Right kidney (tissue), 9 donors: Measurements from ENCODE around the gene CHSY1.
"Not testable (repeated sequence)": the region's sequence is repeated elsewhere in the genome, so short reads cannot be mapped to it uniquely, and the experiment has no call there.

Experiments
- DNase-seq: peaks from one replicate; pipeline ENCODE4 v3.0.0-alpha.2; 2016
- long read RNA-seq, 8 donors: transcript quantifications; one replicate each; lab custom pipeline, GENCODE V29; 2026

The CHSY1 gene, protein sequence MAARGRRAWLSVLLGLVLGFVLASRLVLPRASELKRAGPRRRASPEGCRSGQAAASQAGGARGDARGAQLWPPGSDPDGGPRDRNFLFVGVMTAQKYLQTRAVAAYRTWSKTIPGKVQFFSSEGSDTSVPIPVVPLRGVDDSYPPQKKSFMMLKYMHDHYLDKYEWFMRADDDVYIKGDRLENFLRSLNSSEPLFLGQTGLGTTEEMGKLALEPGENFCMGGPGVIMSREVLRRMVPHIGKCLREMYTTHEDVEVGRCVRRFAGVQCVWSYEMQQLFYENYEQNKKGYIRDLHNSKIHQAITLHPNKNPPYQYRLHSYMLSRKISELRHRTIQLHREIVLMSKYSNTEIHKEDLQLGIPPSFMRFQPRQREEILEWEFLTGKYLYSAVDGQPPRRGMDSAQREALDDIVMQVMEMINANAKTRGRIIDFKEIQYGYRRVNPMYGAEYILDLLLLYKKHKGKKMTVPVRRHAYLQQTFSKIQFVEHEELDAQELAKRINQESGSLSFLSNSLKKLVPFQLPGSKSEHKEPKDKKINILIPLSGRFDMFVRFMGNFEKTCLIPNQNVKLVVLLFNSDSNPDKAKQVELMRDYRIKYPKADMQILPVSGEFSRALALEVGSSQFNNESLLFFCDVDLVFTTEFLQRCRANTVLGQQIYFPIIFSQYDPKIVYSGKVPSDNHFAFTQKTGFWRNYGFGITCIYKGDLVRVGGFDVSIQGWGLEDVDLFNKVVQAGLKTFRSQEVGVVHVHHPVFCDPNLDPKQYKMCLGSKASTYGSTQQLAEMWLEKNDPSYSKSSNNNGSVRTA
- long read RNA-seq, donor 1, full-length matches to known transcripts, result 10 of 23 reads
- long read RNA-seq, donor 1, partial matches to known transcripts, result 13 of 23 reads
- long read RNA-seq, donor 1, other reads (novel, unspliced or antisense), result 0 of 23 reads
- long read RNA-seq, donor 2, full-length matches to known transcripts, result 9 of 14 reads
- long read RNA-seq, donor 2, partial matches to known transcripts, result 5 of 14 reads
- long read RNA-seq, donor 2, other reads (novel, unspliced or antisense), result 0 of 14 reads
- long read RNA-seq, donor 3, full-length matches to known transcripts, result 13 of 25 reads
- long read RNA-seq, donor 3, partial matches to known transcripts, result 12 of 25 reads
- long read RNA-seq, donor 3, other reads (novel, unspliced or antisense), result 0 of 25 reads
- long read RNA-seq, donor 4, full-length matches to known transcripts, result 14 of 31 reads
- long read RNA-seq, donor 4, partial matches to known transcripts, result 17 of 31 reads
- long read RNA-seq, donor 4, other reads (novel, unspliced or antisense), result 0 of 31 reads
- long read RNA-seq, donor 5, full-length matches to known transcripts, result 15 of 24 reads
- long read RNA-seq, donor 5, partial matches to known transcripts, result 9 of 24 reads
- long read RNA-seq, donor 5, other reads (novel, unspliced or antisense), result 0 of 24 reads
- long read RNA-seq, donor 6, full-length matches to known transcripts, result 14 of 33 reads
- long read RNA-seq, donor 6, partial matches to known transcripts, result 19 of 33 reads
- long read RNA-seq, donor 6, other reads (novel, unspliced or antisense), result 0 of 33 reads
- long read RNA-seq, donor 7, result 0 reads
- long read RNA-seq, donor 8, full-length matches to known transcripts, result 12 of 25 reads
- long read RNA-seq, donor 8, partial matches to known transcripts, result 13 of 25 reads
- long read RNA-seq, donor 8, other reads (novel, unspliced or antisense), result 0 of 25 reads

DNA sequence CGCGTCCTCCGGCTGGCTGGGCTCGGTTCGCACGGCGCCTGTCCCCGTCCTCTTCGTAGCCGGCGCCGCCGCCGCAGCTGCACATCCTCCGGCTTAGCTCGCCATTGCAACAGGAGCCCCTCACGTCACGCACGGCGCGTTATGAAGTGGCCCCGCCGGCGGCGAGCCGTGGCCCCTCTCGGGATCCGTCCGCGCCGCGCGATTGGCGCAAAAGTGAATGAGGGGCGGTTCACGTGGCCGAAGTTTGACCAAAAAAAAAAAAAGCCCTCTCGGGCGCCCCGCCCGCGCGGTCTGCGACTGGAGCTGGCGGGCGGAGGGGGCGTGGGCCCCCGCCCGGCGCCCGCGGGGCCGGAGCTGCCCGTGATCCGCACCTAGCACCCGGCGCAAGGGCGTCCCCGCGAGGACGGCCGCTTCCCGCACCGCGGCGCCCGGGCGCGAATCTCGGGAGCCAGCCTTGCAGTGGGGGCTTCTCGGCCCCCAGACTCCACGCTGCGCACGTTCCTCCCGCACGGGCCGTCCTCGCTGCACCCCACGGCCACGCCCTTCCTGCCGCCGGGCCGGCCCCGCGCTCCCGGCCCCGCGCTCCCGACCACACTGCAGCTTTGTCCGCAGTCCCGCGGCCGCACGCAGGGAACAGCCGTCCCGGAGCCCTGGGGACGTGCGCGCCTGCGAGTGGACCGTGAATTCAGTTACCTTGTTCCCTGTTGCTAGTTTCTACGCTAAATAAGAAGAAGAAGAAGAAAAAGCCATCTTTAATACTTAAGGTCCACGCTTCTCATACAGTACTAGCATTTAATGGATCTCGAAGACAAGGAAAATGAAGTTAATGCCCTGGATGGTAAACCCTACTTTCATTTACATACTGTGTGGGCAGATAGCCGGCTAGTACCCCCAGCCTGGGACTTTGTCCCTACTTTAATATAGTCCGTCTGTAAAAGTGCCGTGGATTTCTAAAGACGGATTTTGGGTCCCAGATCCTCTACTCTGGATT, at the start of gene CHSY1:
TSS of gene CHSY1 (minus strand) at position 219 of the 991 bp plus-strand sequence. CDS start 592 bp downstream, outside the sequence.
- DNase-seq, result peak; percentile 94

GRCh38 chr15:101296418-101297405, 44.9 kb upstream of the CHSY1 start:
- no peak for DNase-seq

DNA sequence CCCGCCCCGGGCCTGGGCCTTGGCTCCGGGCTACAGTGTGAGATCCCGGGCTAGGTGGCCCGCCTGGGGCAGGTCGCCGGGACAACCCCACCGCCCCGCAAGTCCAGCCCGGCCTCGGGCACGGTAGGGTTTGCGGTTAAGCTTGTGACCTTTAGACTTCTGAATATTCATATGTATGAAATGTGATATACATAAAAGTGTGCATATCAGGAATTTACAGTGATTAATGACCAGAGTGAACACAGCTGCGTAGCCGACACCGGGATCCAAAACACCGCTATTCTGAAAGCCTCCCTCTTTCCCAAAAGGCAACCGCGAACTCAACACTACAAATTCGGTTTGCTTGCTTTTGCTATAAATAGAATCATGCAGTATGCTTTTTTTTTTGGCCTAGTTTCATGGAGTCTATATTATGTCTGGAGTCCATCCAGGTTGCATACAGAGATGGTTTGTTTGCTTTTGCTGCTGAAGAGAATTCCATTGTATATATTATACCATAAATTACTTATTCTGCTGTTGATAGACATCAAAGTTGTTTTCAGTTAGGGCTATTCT, 43.8 kb upstream of the CHSY1 start:
- DNase-seq, result no peak

GRCh38 chr15:101294731-101295606, 43.1 kb upstream of the CHSY1 start, which contains the start of gene SNRPA1:
SNRPA1 (minus strand) TSS chr15:101295248; CDS start chr15:101295178, 70 bp downstream.
- peak; percentile 97 for DNase-seq

GRCh38 chr15:101293122-101293521, 41.3 kb upstream of the CHSY1 start:
- no peak for DNase-seq

DNA sequence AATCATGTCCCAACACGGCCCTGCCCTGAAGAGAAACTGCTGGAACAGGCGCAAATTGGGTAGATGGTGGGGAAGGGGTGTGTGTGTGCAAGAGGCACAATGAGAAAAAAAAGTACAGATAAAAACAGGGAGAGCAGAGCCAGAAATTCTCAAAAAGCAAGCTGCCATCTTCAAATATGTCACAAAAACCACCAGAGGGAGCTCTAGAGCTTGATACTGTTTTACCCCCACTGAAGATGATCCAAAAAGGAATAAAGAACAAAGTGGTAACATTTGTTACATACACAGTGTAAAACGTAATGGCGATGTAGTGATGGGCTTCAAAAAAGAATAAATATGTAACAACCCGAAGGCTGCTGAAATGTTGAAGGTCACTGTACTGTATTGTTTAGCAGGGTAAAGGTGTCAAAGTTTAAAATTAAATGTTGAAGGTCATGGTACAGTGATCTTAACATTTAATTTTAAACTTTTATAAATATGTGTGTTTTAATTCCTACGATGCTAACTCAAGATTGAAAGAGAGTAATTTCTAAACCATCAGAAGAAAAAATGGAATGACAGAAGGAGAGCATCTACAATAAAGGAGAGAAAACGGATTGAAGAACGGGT, 37.2 kb upstream of the CHSY1 start:
- no peak for DNase-seq

DNA sequence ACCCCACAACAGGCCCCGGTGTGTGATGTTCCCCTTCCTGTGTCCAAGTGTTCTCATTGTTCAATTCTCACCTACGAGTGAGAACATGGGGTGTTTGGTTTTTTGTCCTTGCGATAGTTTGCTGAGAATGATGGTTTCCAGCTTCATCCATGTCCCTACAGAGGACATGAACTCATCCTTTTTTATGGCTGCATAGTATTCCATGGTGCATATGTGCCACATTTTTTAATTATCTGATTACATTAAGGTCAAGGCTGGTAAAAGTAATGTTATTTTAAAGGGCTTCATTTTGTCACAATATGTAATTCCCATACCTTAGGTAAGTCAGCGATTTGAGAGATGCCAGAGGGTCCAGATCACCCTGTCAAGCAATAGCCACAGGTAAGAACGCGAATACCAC, 35.5 kb upstream of the CHSY1 start:
- not testable (repeated sequence) for DNase-seq

DNA sequence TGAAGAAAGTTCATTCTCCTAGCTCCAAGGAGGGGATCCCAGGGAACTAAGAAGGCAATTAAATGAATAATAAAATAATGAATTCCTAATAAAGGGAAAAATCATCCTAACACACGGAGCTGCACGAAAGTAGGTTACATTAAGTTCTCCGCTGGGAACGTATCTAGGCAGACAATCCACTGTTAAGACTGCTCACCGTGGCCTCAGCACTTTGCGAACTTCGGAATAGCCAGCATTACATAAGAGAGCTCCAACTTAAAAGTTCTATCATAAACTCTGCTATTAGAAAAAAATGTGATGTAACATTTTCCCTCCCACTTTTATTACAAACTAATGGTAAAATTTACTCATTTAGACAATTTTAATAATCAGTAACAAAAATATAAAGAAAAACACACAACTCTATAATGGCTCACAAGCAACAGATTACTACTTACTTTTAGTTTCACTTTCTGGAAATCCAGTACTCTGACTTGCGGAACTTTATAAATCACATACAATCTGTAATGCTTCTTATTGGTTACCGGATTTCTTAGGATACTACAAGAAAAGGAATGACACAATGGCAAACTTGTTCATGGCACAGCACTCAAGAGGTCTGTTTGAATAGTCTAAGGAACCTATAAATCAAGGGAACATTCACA, 34.7 kb upstream of the CHSY1 start:
- DNase-seq, result no peak

GRCh38 chr15:101283931-101284330, 32.1 kb upstream of the CHSY1 start:
- no peak for DNase-seq

DNA sequence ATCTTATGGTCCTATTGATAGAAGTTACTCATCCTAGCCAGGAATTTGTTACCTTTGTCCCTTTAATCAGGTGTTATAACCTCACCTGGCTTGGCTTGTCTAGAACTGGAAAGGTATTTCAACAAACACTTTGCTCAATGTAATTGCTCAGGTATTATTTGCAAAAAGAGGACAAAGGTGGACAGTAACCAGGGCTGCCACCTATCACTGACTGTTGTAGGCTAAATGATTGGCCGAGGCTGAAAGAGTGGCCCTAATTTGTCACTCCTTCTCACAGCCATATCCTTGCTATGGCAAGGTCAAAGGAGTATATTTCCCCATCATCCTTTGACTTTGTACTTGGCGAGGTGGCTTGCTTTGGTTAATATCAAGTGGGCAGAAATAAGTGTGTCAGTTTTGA, 28.2 kb upstream of the CHSY1 start:
- DNase-seq, result no peak

DNA sequence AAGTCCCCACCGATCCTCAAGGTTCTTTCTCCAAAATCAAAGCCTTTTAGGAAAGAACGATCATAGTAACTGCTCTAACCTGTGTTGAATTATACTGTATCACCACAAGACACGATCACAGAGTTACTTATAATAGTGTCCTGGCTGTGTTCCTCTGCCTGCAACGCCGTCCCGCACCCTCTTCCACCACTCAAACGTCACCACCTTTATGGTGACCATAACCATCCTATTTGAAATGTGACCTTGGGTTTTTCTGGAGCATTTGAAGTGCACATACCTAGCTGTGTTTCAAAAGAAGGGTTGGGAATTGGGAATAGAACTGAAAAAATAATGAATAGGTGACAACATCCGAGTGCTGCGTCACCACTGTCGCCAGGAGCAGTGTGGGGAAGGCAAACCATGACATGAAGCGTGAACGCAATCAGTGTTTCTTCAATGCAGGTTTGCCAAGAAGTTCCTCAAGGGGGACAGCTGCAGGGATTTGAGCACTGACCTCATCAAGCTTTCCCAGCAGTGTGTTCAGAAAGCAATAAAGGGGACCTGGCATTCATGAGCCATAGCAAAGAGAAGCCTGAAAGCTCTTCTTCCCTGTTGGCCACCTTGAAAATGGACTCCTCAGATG, 26.2 kb upstream of the CHSY1 start:
- no peak for DNase-seq

DNA sequence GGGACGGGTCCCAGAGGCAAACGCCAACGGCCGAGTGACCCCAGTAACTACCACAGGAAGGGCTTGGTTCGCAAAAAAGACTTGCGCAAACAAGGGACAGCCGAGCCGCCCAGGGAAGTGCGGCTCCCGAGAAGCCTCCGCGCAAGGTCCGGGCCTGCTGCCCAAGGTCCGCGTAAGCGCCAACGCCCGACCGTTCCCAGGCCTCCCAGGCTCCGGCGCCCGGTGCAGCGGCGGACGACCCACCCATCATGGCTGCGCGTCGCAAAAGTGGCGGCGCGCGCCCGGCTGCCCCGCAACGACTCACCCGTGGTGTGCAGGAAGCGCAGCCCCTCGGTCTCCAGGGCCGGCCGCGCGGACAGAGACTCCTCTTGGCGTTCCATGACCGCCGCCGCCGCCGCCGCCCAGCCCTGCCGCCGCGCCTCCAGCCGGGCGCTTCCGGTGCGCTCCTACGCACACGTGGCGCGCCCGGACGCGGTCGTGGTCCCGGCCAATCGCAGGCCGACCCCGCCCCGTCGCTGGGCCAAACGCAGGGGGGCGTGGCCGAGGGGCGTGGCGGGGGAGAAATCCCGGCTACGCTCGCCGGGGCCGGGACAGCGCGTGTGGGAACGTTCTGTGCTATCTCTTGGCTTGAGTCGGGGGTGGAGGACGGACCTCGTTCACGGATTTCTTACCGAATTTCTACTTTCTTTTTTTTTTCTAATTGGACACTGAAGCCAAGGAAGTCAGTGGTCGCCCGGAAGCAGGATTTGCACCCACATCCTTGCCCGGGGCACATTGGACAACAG, 25.4 kb upstream of the CHSY1 start, which contains the start of gene SELENOS:
TSS of gene SELENOS (minus strand) at position 448 of the 785 bp plus-strand sequence. CDS start at position 380, 68 bp downstream.
- DNase-seq, result peak; percentile 90

DNA sequence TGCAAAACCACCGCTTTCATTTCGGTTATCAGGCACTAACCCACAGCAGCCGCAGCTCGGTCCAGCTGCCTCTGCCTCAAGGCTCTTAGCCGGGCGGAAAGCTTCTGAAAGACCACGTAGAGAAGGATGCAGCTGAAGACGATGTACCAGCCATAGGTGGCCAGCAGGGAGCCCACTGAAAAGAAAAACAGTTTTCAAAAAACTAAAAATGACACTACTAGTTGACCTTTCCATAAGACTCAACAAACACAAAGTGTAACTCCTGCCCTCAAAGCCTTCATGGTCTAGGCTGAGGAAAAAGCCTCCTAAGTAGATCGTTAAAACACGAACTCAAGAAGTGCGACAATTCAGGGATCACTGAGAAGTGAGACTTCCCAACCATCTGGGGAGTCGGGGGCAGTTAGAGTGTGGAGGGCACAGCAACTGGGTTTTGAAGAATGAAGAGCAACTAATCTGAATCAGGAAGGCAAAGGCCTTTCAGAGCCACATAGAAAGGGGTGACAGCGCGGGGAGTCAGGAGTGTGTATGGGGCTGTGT, 24.7 kb upstream of the CHSY1 start:
- DNase-seq, result no peak

DNA sequence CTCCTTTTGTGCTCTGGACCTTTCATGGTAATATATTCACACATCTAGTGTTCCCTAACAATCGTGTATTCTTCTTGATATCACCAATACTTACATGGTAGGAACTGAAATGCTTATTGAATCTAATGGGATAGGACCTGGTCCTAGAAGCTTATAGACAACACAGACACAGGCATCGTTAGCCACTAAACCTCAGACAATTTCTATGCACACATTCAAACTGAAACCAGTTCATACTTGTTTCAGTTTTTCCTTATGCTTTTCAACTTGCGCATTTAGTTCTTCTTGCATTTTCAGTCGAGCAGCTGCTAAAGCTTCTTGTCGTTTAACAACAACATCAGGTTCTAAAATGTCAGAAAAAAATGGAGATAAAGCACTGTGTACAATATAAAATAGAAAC, 23.2 kb upstream of the CHSY1 start:
- DNase-seq, result no peak

DNA sequence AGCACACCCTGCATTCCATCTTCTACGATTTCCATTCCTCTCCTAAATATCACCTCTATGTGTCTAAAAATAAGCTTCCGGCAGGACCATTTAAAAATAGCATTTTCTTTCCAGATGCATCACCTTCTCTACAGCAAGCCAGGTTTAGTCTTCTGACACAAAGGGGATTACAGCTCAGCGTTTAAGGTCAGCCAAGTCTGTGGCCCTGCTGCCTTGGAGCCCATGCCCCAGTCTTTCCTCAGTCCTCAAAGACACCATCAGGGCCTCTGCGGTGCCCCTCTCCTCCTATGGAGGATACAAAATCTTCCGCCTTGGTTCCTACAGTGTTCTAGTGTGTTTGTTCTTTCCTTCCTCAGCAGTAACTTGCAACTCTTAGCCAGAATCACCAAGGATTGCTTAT, 21.7 kb upstream of the CHSY1 start:
- no peak for DNase-seq
